ENCODE results near the gene CTNNAL1. TPM values are rescaled to one million over a fixed set of nuclear protein-coding genes. Genes with fewer than 3 reads are reported as not detected.
"Not testable (repeated sequence)": the region's sequence is repeated elsewhere in the genome, so short reads cannot be mapped to it uniquely, and the experiment has no call there.

The CTNNAL1 gene
- total RNA-seq (2014; rRNA removed; shearing (Covaris generic); ENCODE audit: low replicate concordance) = 84.5 and 157 TPM in 2 replicates

- H3K9me3 ChIP-seq = no peaks in the 10 kb centered on the region
- peak; percentile 92 for DNase-seq
Measured at GRCh38 chr9:109012876-109013678, at the start of gene CTNNAL1. Gene CTNNAL1 (minus strand): TSS chr9:109013499. CDS start chr9:109013442, 57 bp downstream.

GRCh38 chr9:109062543-109062942 is 49.2 kb upstream of the CTNNAL1 start:
- H3K27me3 ChIP-seq = no peaks in the 10 kb centered on the region

More at GRCh38 chr9:109012876-109013678, at the start of gene CTNNAL1:
- Histone ChIP-seq H3K36me3 (peaks cover 2% of the 10 kb centered on the region; the same call in 1 of the 2 replicates), H3K27me3 (no peaks in the 10 kb centered on the region), H3K4me3 (peak within 1 kb of the TSS; percentile 83)

GRCh38 chr9:109060191-109060590 is 46.9 kb upstream of the CTNNAL1 start:
- H3K4me3 ChIP-seq = no peak overlapping the region
- DNase-seq = no peak
- no peaks in the 10 kb centered on the region for H3K27me3 ChIP-seq
- H3K9me3 ChIP-seq = no peaks in the 10 kb centered on the region
- peaks cover 37% of the 10 kb centered on the region for H3K36me3 ChIP-seq

More at GRCh38 chr9:109062543-109062942, 49.2 kb upstream of the CTNNAL1 start:
- Histone ChIP-seq H3K9me3 (no peaks in the 10 kb centered on the region), H3K4me3 (no peak overlapping the region), H3K36me3 (peaks cover 28% of the 10 kb centered on the region)
- DNase-seq = peak; percentile 1

GRCh38 chr9:109053121-109053520 is 39.8 kb upstream of the CTNNAL1 start:
- not testable (repeated sequence) for H3K27me3 ChIP-seq, DNase-seq, H3K9me3 ChIP-seq, H3K4me3 ChIP-seq
- H3K36me3 ChIP-seq = peaks cover 37% of the 10 kb centered on the region

GRCh38 chr9:109052416-109052815 is 39.1 kb upstream of the CTNNAL1 start:
- H3K9me3 ChIP-seq = no peaks in the 10 kb centered on the region
- H3K36me3 ChIP-seq = peaks cover 40% of the 10 kb centered on the region
- H3K4me3 ChIP-seq = no peak overlapping the region
- H3K27me3 ChIP-seq = no peaks in the 10 kb centered on the region
- no peak for DNase-seq

- H3K9me3 ChIP-seq = no peaks in the 10 kb centered on the region
- DNase-seq = no peak
- peaks cover 42% of the 10 kb centered on the region for H3K36me3 ChIP-seq
Measured at GRCh38 chr9:109051733-109052132, 38.4 kb upstream of the CTNNAL1 start.

GRCh38 chr9:109050444-109050843 is 37.1 kb upstream of the CTNNAL1 start:
- DNase-seq = no peak
- H3K36me3 ChIP-seq = peaks cover 48% of the 10 kb centered on the region
- no peaks in the 10 kb centered on the region for H3K9me3 ChIP-seq
- H3K27me3 ChIP-seq = no peaks in the 10 kb centered on the region
- no peak overlapping the region for H3K4me3 ChIP-seq

More at GRCh38 chr9:109051733-109052132, 38.4 kb upstream of the CTNNAL1 start:
- H3K4me3 ChIP-seq = no peak overlapping the region
- H3K27me3 ChIP-seq = no peaks in the 10 kb centered on the region

GRCh38 chr9:109048822-109049221 is 35.5 kb upstream of the CTNNAL1 start:
- DNase-seq = no peak
- Histone ChIP-seq H3K36me3 (peaks cover 50% of the 10 kb centered on the region), H3K27me3 (no peaks in the 10 kb centered on the region), H3K9me3 (no peaks in the 10 kb centered on the region), H3K4me3 (no peak overlapping the region)

- no peak overlapping the region for H3K4me3 ChIP-seq
- no peak for DNase-seq
- no peaks in the 10 kb centered on the region for H3K9me3 ChIP-seq
- no peaks in the 10 kb centered on the region for H3K27me3 ChIP-seq
- peaks cover 60% of the 10 kb centered on the region for H3K36me3 ChIP-seq
Measured at GRCh38 chr9:109047259-109047658, 34.0 kb upstream of the CTNNAL1 start.

- Histone ChIP-seq H3K4me3 (no peak overlapping the region), H3K36me3 (peaks cover 56% of the 10 kb centered on the region), H3K27me3 (no peaks in the 10 kb centered on the region), H3K9me3 (no peaks in the 10 kb centered on the region)
- DNase-seq = no peak
Measured at GRCh38 chr9:109046346-109046745, 33.0 kb upstream of the CTNNAL1 start.

GRCh38 chr9:109043578-109043977 is 30.3 kb upstream of the CTNNAL1 start:
- Histone ChIP-seq H3K9me3 (no peaks in the 10 kb centered on the region), H3K4me3 (no peak overlapping the region), H3K27me3 (no peaks in the 10 kb centered on the region), H3K36me3 (peaks cover 46% of the 10 kb centered on the region)
- no peak for DNase-seq

GRCh38 chr9:109040571-109040970 is 27.3 kb upstream of the CTNNAL1 start:
- Histone ChIP-seq H3K36me3 (peaks cover 34% of the 10 kb centered on the region), H3K27me3 (no peaks in the 10 kb centered on the region), H3K9me3 (no peaks in the 10 kb centered on the region), H3K4me3 (no peak overlapping the region)
- DNase-seq = no peak

GRCh38 chr9:109039539-109039938 is 26.2 kb upstream of the CTNNAL1 start:
- Histone ChIP-seq H3K36me3 (peaks cover 36% of the 10 kb centered on the region), H3K4me3 (no peak overlapping the region), H3K9me3 (no peaks in the 10 kb centered on the region), H3K27me3 (no peaks in the 10 kb centered on the region)
- no peak for DNase-seq

- no peak overlapping the region for H3K4me3 ChIP-seq
- DNase-seq = no peak
- peaks cover 37% of the 10 kb centered on the region for H3K36me3 ChIP-seq
Measured at GRCh38 chr9:109037946-109038715, 24.8 kb upstream of the CTNNAL1 start.

GRCh38 chr9:109036744-109037680 is 23.7 kb upstream of the CTNNAL1 start:
- Histone ChIP-seq H3K4me3 (no peak overlapping the region), H3K36me3 (peaks cover 38% of the 10 kb centered on the region), H3K27me3 (no peaks in the 10 kb centered on the region), H3K9me3 (no peaks in the 10 kb centered on the region)
- no peak for DNase-seq

More at GRCh38 chr9:109037946-109038715, 24.8 kb upstream of the CTNNAL1 start:
- Histone ChIP-seq H3K27me3 (no peaks in the 10 kb centered on the region), H3K9me3 (no peaks in the 10 kb centered on the region)

- no peaks in the 10 kb centered on the region for H3K27me3 ChIP-seq
- DNase-seq = peak; percentile 77
- no peak overlapping the region for H3K4me3 ChIP-seq
- no peaks in the 10 kb centered on the region for H3K9me3 ChIP-seq
- H3K36me3 ChIP-seq = peaks cover 38% of the 10 kb centered on the region
Measured at GRCh38 chr9:109035684-109036423, 22.6 kb upstream of the CTNNAL1 start.

Data from MG63 (cell line).